Measurements from ENCODE around the gene CELSR3. TPM values are rescaled to one million over a fixed set of nuclear protein-coding genes. Genes with fewer than 3 reads are reported as not detected.

Gene CELSR3, protein sequence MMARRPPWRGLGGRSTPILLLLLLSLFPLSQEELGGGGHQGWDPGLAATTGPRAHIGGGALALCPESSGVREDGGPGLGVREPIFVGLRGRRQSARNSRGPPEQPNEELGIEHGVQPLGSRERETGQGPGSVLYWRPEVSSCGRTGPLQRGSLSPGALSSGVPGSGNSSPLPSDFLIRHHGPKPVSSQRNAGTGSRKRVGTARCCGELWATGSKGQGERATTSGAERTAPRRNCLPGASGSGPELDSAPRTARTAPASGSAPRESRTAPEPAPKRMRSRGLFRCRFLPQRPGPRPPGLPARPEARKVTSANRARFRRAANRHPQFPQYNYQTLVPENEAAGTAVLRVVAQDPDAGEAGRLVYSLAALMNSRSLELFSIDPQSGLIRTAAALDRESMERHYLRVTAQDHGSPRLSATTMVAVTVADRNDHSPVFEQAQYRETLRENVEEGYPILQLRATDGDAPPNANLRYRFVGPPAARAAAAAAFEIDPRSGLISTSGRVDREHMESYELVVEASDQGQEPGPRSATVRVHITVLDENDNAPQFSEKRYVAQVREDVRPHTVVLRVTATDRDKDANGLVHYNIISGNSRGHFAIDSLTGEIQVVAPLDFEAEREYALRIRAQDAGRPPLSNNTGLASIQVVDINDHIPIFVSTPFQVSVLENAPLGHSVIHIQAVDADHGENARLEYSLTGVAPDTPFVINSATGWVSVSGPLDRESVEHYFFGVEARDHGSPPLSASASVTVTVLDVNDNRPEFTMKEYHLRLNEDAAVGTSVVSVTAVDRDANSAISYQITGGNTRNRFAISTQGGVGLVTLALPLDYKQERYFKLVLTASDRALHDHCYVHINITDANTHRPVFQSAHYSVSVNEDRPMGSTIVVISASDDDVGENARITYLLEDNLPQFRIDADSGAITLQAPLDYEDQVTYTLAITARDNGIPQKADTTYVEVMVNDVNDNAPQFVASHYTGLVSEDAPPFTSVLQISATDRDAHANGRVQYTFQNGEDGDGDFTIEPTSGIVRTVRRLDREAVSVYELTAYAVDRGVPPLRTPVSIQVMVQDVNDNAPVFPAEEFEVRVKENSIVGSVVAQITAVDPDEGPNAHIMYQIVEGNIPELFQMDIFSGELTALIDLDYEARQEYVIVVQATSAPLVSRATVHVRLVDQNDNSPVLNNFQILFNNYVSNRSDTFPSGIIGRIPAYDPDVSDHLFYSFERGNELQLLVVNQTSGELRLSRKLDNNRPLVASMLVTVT (N-terminal part only)
- polyA plus RNA-seq (ENCODE audit: insufficient read length in 4 of 4): 1 to 10 TPM in 3 of 4 donors, under 1 TPM in 1; 0.67 to 1.3 (median 1.2) TPM

DNA sequence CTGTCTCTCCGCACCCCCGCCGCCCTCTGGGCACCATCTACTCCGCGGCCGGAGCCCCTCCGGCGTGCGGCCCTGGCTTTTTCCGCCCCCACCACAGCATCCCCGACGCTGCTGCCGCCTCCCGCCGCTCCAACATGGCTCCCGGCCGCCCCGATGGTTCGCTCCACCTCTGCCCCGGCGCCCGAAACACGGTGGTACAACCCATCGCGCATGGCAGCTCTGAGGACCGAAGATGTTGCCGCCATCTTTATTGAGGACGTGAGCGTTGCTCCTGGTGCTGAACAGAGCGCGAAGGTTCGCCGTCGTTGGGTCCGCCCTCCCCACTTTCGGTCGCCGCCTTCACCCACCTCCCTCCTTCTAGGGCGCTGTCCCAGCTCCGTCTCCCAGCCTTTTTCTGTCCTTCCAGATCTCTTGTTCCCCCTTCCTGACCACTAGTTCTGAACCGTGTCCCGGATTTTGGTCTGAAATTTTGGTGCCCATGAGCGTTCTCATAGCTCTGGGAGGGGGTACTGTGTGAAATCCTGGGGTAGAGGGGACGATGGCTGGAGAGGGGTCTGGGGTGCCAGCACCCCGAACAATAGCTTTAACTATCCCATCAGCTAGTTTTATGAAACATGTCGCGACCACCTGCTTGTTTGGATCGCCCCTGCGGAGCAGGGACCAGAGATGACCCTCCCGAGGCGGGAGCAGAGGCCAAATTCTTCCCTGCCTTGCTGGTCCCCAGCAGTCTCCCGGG lies at the start of gene CELSR3:
TSS of gene CELSR3 (minus strand) at position 134 of the 736 bp plus-strand sequence. CDS start 252 bp downstream, outside the sequence.
- peak in 3 of 4 donors; percentile 49 to 71 (median 63) for DNase-seq (ENCODE audit: low read depth in 4 of 4, low spot score in 3 of 4)

DNA sequence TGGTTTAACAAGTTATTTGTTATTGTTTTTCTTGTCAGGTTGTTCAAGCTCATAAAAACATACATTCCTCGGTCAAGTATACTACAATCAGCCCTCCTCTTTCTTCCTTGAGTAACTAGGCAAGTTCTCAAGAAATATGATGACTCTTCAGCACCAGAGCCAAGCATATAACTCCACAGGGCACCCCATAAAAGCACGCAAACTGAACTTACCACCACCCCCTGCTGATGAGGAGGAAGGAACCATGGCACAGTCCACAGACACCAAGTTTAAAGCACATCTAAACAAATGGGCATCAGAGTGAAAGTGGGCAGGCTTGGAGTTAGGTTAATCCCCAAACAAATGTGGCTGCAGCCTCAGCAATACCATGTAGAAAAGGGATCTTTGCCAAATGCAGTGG lies 49.0 kb upstream of the CELSR3 start:
- no peak for DNase-seq (ENCODE audit: low read depth in 4 of 4, low spot score in 3 of 4)

DNA sequence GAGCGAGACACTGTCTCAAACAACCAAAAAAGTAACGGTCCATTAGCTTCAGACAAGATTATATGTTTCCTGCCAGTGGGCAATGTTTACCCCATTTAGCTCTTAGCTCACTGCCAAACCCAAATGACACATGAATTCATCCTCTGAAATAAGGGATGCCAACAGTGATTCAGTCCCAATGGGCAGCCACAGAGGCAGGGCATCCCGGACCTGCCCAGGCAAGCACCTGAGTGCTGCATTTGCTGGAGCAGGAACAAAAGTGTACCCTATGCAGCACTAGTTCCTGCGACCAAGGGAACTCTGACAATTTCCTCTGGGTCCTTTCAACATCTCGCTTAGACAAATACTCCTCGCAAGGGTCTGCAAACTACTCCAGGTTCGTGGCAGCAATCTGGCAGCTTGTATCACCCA lies 46.4 kb upstream of the CELSR3 start:
- no peak for DNase-seq (ENCODE audit: low read depth in 4 of 4, low spot score in 3 of 4)

DNA sequence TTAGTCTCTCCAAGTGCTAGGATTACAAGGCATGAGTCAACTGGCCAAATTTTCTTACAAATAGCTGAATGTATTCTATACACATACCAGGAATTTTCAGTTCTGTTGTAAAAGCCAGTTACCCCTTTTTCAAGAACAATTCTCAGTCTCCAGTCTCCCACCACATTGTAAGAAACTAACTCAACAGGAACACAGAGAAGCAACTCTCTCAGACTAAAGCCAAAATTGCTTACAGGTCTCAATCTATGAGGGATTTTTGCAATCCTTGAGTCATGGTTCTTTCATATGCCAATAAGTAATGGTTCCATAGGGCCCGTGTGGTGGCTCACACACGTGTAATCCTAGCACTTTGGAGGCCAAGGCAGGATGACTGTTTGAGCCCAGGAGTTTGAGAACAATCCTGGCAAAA lies 45.8 kb upstream of the CELSR3 start:
- no peak for DNase-seq (ENCODE audit: low read depth in 4 of 4, low spot score in 3 of 4)

DNA sequence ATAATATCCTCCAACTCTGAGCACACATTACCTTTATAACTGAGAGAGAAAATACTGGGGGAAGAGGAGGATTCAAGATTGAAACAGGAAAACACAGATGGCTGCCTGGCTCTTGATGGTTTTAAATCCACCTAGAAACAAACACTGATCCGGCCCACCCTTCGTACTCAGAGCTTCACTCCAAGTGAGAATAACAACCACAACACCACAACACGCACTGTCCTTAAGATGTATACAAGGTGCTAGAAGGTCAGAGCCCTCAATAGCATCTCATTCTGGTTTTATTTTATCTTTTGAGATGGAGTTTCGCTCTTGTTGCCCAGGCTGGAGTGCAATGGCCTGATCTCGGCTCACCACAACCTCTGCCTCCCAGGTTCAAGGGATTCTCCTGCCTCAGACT lies 44.5 kb upstream of the CELSR3 start:
- no peak for DNase-seq (ENCODE audit: low read depth in 4 of 4, low spot score in 3 of 4)

DNA sequence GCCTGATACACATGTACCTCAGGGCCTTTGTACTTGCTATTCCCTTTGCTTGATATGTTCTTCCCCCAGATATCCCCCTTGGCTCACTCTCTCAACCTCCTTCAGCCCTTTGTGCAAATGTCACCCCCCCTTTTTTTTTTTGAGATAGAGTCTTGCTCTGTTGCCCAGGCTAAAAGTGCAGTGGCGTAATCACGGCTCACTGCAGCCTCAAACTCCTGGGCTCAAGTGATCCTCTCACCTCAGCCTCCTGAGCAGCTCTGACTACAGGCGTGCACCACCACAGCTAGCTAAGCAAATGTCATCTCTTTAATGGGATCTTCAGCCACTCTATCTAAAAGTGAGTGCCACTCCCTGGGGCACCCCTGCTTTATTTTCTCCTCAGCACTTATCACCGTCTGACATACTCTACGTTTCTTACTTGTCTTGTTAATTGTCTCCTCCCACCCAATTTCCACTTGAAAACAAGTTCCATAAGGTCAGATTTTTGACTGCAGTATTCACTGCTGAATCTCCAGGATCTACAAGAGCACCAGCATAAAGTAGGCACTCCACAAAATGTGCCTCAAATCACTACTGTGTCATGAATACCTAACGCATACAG lies 39.7 kb upstream of the CELSR3 start:
- no peak for DNase-seq (ENCODE audit: low read depth in 4 of 4, low spot score in 3 of 4)

DNA sequence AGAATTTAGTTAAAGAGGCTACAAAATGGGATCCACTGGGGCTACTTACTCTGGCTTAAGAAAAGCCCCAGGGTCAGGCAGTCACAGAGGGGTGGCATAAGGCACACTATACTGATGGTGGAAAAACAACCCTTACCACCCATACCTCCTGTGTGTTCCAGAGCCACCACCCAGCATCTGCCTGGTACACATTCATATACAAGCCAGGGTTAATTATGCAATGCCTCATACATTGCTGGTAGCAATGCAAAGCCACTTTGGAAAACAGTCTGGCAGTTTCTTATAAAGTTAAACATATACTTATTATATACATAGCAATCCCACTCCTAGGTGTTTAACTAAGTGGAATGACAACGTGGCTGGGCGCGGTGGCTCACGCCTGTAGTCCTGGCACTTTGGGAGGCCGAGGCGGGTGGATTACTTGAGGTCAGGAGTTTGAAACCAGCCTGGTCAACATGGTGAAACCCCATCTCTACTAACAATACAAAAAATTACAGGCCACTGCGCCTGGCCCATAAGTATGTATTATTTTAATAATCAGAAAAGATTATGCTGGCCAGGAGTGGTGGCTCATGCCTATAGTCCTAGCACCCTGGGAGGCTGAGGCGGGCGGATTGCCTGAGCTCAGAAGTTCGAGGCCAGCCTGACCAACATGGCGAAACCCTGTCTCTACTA lies 38.2 kb upstream of the CELSR3 start:
- no peak for DNase-seq (ENCODE audit: low read depth in 4 of 4, low spot score in 3 of 4)

DNA sequence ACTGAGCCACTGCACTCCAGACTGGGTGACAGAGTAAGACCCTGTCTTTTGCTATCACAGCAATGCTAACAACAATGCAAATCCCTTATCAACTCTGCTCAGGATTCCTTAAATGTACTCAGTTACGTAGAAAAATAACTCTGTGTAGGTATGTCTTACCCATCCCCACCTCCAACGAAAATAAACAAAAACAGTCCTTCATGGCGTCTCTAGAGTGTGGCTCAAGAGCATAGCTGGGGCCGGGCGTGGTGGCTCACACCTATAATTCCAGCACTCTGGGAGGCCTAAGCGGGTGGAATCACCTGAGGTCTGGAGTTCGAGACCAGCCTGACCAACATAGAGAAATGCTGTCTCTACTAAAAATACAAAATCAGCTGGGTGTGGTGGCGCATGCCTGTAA lies 36.2 kb upstream of the CELSR3 start:
- no peak for DNase-seq (ENCODE audit: low read depth in 4 of 4, low spot score in 3 of 4)

DNA sequence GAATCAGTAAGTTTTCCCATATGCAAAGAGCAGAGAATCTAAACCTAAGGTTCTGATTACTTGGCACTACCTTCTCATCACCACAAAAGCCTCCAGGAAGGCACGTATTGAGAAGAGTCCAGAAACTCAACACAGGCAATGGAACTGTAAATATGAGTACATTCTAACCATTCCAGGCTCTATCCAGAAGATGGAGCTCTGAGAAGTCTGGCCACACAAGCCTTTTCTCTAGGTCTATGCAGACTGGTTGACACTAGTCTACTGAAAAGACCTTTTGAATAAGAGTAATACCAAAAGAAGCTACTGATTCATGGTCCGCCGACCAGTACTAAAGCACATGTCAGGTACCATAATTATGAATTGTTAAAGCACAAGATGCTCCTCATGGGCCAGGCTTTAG lies 35.3 kb upstream of the CELSR3 start:
- DNase-seq (ENCODE audit: low read depth in 4 of 4, low spot score in 3 of 4): no peak

DNA sequence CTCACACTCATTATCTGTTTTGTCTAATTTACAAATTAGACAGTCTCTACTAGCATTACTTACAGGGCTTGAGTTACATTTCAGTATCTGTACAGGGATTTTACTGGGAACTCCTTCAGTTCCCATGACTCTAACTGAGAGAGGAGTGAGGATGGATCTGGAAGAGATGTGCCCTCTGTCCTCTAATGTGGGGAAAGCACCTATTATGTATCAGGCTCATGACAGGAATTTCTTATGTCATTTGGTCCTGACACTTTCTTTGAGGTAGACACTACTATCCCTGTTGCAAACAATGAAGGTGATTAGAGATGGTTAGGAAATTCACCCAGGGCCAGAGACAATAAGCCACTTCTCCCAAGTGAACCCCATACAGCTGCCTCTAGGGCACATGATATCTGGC lies 33.9 kb upstream of the CELSR3 start:
- DNase-seq (ENCODE audit: low read depth in 4 of 4, low spot score in 3 of 4): no peak

DNA sequence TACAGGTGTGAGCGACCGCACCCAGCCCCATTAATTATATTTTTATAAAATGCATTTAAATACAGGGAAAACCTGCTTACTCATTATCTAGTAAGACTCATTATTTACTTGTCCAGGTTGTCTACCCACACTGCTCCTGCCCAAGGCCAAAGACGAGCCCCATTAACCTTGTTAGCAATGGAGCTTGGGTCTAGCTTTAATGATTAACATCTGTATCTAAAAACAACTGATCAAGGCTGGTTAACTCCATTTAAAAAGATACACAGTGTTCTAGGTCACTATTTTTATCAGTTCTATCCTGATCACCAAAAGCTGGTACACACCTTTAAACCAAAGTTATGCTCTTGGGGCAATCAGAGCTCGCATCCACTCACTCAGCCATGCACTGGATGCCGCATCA lies 33.5 kb upstream of the CELSR3 start:
- no peak for DNase-seq (ENCODE audit: low read depth in 4 of 4, low spot score in 3 of 4)

DNA sequence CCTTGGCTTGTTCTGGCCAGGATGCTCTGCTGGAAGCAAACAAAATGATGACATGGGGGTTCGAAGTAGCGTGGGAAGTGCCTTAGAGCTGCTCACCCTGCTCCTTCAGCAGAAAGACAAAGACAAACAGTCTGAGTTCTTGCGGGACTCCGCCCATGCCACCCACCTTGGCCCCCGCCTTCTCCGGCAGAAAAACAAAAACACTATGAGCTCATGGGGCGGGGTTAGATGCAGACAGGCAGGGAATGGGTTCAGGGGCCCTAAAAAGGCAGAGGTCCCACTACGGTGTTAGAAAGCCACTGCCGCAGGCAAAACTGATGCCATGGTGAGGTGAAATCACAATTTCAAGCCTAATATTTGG lies 32.7 kb upstream of the CELSR3 start:
- DNase-seq (ENCODE audit: low read depth in 4 of 4, low spot score in 3 of 4): peak in 1 of 4 donors; percentile 27

DNA sequence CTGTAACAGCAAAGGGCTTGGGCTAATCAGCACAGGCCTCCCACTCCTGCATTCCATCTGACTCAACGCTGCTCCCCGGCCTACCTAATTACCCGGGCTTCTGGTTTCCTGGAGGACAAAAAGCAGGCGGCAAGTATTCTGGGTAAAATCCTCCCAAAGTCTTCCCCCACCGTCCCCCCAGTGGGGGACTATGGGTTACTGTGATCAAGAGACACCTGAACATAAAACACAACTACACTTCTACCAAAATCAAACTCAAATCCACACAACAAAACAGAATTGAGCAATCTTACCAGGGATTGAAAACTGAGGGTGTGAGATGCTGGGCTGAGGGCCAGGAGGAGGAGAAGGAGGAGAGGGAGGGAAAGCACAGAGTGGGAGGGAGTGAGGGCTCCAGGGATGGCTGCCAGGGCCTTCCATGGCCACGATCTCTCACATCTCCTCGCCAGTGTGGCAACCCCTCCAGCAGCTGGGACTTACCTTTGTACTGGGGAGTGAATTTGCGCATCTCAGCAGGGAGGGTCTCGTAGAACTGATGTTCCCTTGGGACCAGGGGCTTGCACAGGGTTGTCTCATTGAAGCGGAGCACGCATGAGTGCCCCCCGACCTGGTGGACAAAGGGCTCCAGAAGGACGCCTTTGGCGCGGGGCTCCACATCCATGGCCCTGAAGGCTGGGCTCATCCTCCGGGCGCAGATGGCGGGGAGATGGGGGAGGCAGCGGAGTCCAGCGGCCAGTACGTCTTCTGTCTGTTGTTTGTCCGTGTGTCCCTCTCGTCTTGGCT lies 32.1 kb upstream of the CELSR3 start:
- no peak for DNase-seq (ENCODE audit: low read depth in 4 of 4, low spot score in 3 of 4)

DNA sequence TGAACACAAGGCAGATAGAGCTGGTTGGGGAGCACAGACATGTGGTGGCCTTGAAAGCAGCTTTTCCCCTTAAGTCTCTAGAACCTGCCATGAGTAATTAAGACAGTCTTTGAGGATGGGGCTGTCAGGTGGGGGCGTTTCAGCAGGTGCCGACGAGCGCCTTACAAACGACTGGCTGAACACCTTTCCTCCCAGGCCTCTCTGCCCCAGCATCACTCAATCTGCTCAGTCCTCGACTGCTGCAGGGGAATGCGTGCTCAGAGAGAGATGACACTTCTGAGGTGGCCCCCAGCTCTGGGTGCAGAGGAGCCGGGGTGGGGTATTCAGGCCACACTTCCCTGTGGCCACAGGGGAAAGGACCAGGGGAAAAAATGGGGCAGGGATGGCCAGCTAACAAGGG lies 31.1 kb upstream of the CELSR3 start:
- DNase-seq (ENCODE audit: low read depth in 4 of 4, low spot score in 3 of 4): no peak

DNA sequence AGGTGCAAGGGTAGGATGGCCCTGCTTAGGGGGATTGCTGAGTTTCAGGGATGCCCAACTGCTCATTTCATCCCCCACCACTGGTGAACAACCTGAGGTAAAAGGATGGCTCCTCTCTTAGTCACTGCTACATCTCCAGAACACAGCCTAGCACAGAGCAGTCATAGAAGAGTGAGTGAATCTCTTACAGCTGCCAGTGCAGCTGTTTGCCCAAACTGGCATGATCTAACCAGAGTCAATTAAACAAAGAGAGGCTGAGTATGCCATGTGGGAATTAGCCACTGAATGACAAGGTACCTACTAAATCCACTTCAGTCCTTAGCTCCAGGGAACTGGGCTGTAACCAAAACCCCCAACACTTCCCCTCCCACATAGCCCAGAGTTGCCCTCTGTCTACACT lies 29.9 kb upstream of the CELSR3 start:
- no peak for DNase-seq (ENCODE audit: low read depth in 4 of 4, low spot score in 3 of 4)

DNA sequence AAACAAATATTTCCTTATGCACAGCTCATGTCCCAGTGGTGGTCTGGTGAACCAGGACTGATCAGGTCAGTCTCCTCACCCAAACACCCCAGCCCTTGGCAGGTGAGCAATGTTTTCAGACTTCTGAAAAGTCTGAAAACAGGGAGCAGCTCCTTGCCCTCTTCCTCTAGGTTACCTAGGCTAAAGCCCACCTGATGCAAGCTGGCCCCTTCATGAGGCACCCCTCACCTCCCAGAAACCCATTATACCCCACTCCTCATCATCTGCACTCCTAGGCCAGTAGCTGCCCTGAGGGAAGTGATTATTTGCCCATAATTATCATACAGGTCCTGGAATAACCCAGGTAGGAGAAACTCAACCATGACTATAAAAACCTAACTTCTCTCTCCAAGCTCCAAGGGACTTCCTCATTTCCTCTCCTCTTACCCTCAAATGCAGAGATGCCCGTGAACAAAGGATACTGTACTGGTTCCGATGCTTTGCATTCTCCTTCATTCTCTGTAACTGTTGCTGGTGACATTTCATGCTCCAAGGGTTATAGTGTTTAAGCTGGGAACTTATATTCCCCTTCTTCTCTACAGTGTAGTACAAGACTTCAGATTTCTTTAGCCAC lies 28.3 kb upstream of the CELSR3 start:
- DNase-seq (ENCODE audit: low read depth in 4 of 4, low spot score in 3 of 4): no peak

DNA sequence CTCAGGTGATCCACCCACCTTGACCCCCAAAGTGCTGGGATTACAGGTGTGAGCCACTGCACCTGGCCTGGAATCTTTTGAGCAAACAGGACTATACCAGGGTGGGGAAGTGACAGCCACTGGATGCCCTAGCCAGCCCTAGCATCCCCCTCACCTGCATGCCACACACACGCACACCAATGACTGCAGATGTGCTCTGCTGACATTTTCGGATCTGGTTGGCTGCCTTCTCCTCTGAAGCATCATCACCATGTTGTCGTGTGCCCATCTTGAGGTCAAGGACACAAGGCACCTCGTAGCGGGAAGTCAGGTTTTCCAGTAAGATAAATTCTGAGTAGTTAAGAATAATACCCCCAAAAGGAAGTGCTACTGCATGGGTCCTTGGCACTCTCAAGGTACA lies 26.7 kb upstream of the CELSR3 start:
- no peak for DNase-seq (ENCODE audit: low read depth in 4 of 4, low spot score in 3 of 4)

DNA sequence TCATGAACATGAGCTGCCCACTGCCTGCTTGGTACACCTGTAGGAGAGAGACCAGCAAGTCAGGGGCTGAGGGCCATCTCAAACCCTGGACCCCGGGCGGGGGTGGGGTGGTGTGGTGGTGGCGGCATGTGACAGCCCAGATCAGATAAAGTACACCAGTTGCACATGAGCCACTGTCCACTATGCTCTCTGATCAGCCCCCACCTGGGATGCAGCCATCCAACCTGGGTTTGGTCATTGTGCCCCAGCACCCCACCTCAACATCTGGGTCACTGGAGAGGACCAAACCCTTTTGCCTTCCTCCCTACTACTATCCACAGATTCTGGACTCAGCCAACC lies 26.0 kb upstream of the CELSR3 start:
- DNase-seq (ENCODE audit: low read depth in 4 of 4, low spot score in 3 of 4): no peak

Measured in left renal pelvis (tissue), 4 donors.